PFSK-1 (cell line): ENCODE data around the gene GAGE10.
"Not testable (repeated sequence)": the region's sequence is repeated elsewhere in the genome, so short reads cannot be mapped to it uniquely, and the experiment has no call there.

Source experiments
- FOXP2 ChIP-seq: optimal IDR thresholded peaks from 2 replicates; pipeline ENCODE3; 2011; ENCODE audit warnings: borderline replicate concordance, control low read depth, inconsistent platforms; ENCODE audit not compliant: insufficient read depth; ENCODE audit errors: extremely low read length, extremely low read depth
- POLR2AphosphoS5 ChIP-seq: IDR thresholded peaks from 2 replicates; pipeline ENCODE4 v1.6.1; 2012; ENCODE audit warnings: low read depth, mild to moderate bottlenecking, control low read depth, low read length, moderate library complexity
- REST ChIP-seq, 2 experiments: IDR thresholded peaks; 2 replicates each; pipeline versions ENCODE4 v1.6.1 to v1.8.0; 2011 to 2012; ENCODE audit warnings: low read depth in 2 of 2, low read length in 2 of 2, control low read depth in 1 of 2, inconsistent platforms in 1 of 2, mild to moderate bottlenecking in 1 of 2, moderate library complexity in 1 of 2; ENCODE audit not compliant: insufficient read depth in 1 of 2
- SIN3A ChIP-seq: IDR thresholded peaks from 2 replicates; pipeline ENCODE4 v1.6.1; 2012; ENCODE audit warnings: mild to moderate bottlenecking, low read length, moderate library complexity, borderline replicate concordance; ENCODE audit not compliant: insufficient read depth
- TAF1 ChIP-seq: IDR thresholded peaks from 2 replicates; pipeline ENCODE4 v1.6.1; 2012; ENCODE audit warnings: low read length, control low read depth, borderline replicate concordance; ENCODE audit not compliant: insufficient read depth

The GAGE10 gene

GRCh38 chrX:49310371-49310770 is 6.9 kb downstream of the GAGE10 start:
- TF ChIP-seq TAF1, result no peak
- TF ChIP-seq POLR2AphosphoS5, result no peak
- no peak for TF ChIP-seq FOXP2
- TF ChIP-seq SIN3A, result no peak
- TF ChIP-seq REST (IDR thresholded peaks at IDR 0.05; ENCODE audit: insufficient read depth in 1 of 2, low read depth in 2 of 2, low read length in 2 of 2), result no peak

GRCh38 chrX:49312176-49312575 is 8.7 kb downstream of the GAGE10 start:
- TF ChIP-seq TAF1 (no peak), FOXP2 (no peak), POLR2AphosphoS5 (no peak), REST (IDR thresholded peaks at IDR 0.05; ENCODE audit: insufficient read depth in 1 of 2, low read depth in 2 of 2, low read length in 2 of 2) (no peak), SIN3A (no peak)

- no peak for TF ChIP-seq SIN3A
- TF ChIP-seq TAF1, result no peak
Measured at GRCh38 chrX:49316085-49316484, 12.6 kb downstream of the GAGE10 start.

GRCh38 chrX:49321737-49322136 is 18.3 kb downstream of the GAGE10 start, which contains the start of gene GAGE12J:
TSS of gene GAGE12J (plus strand) at chrX:49322037. CDS start at chrX:49323194, 1,157 bp downstream.
- not testable (repeated sequence) for TF ChIP-seq POLR2AphosphoS5, SIN3A, TAF1

GRCh38 chrX:49331282-49331681 is 27.8 kb downstream of the GAGE10 start, which contains the start of gene GAGE13:
TSS of gene GAGE13 (plus strand) at chrX:49331582. CDS start at chrX:49332738, 1,156 bp downstream.
- TF ChIP-seq FOXP2; SIN3A; REST (IDR thresholded peaks at IDR 0.05; ENCODE audit: insufficient read depth in 1 of 2, low read depth in 2 of 2, low read length in 2 of 2): not testable (repeated sequence)
